Neural cell (in vitro differentiated cells): ENCODE measurements around the gene SLC6A3.

Source experiments
- CTCF ChIP-seq: fragments of 450-650 bp; IDR thresholded peaks from 2 replicates; pipeline ENCODE4 v1.5.1; 2014; ENCODE audit warnings: antibody characterized with exemption, mild to moderate bottlenecking, moderate library complexity; ENCODE audit not compliant: poor library complexity, severe bottlenecking
- EZH2 ChIP-seq: fragments of 200-600, 300-800 bp; shearing (Covaris generic), sonication (generic); IDR thresholded peaks from 2 replicates; pipeline ENCODE4 v1.6.1; 2014; ENCODE audit warnings: antibody characterized with exemption, low read length, borderline replicate concordance, mild to moderate bottlenecking; ENCODE audit not compliant: insufficient read depth, poor library complexity, severe bottlenecking
- RAD21 ChIP-seq: fragments of 450-650 bp; conservative IDR thresholded peaks from 2 replicates; pipeline ENCODE4 v1.6.1; 2014; ENCODE audit warnings: antibody characterized with exemption, mild to moderate bottlenecking, moderate library complexity
- SMC3 ChIP-seq: fragments of 450-650 bp; conservative IDR thresholded peaks from 2 replicates; pipeline ENCODE4 v1.6.1; 2014; ENCODE audit warnings: antibody characterized with exemption, mild to moderate bottlenecking, moderate library complexity; ENCODE audit not compliant: poor library complexity
- TAF1 ChIP-seq: IDR thresholded peaks from 2 replicates; pipeline ENCODE4 v1.6.1; 2012; ENCODE audit warnings: low read depth
- TF ChIP-seq, protein P1 (sequence below): IDR thresholded peaks from 2 replicates; pipeline ENCODE4 v1.6.1; 2012; ENCODE audit warnings: borderline replicate concordance

DNA sequence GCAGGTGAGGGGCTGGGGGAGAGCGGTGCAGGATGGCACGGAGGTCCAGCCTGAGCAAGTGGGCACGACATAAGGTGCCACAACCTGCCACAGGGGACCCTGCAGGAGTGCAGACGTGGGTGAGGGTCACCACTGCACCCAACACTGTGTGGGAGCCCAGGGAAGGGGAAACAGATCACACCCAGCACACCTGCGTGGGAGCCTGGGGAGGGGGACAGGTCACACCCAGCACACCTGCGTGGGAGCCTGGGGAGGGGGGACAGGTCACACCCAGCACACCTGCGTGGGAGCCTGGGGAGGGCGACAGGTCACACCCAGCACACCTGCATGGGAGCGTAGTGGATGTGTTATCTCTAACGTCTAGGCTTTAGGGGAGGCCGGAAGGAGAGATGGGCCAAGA is 53.0 kb downstream of the SLC6A3 start:
- TF ChIP-seq CTCF = no peak
- TF ChIP-seq EZH2 = no peak
- TF ChIP-seq SMC3 = no peak
- TF ChIP-seq RAD21 = no peak
- TF ChIP-seq TAF1 = no peak
- TF ChIP-seq, protein P1, sequence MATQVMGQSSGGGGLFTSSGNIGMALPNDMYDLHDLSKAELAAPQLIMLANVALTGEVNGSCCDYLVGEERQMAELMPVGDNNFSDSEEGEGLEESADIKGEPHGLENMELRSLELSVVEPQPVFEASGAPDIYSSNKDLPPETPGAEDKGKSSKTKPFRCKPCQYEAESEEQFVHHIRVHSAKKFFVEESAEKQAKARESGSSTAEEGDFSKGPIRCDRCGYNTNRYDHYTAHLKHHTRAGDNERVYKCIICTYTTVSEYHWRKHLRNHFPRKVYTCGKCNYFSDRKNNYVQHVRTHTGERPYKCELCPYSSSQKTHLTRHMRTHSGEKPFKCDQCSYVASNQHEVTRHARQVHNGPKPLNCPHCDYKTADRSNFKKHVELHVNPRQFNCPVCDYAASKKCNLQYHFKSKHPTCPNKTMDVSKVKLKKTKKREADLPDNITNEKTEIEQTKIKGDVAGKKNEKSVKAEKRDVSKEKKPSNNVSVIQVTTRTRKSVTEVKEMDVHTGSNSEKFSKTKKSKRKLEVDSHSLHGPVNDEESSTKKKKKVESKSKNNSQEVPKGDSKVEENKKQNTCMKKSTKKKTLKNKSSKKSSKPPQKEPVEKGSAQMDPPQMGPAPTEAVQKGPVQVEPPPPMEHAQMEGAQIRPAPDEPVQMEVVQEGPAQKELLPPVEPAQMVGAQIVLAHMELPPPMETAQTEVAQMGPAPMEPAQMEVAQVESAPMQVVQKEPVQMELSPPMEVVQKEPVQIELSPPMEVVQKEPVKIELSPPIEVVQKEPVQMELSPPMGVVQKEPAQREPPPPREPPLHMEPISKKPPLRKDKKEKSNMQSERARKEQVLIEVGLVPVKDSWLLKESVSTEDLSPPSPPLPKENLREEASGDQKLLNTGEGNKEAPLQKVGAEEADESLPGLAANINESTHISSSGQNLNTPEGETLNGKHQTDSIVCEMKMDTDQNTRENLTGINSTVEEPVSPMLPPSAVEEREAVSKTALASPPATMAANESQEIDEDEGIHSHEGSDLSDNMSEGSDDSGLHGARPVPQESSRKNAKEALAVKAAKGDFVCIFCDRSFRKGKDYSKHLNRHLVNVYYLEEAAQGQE = no peak
